Lower leg skin (tissue), 4 donors: ENCODE data around the gene C7. TPM values are rescaled to one million over a fixed set of nuclear protein-coding genes. Genes with fewer than 3 reads are reported as not detected.

Experiments used
- DNase-seq, 2 donors: peaks; one replicate each; pipeline ENCODE4 v3.0.0-alpha.2; 2019; ENCODE audit warnings: low spot score in 2 of 2
- H3K4me3 ChIP-seq: fragments of 200-600 bp; sonication (generic); 2 replicates; pipeline ENCODE4 v1.5.1; 2017; ENCODE audit warnings: mild to moderate bottlenecking, low read depth; ENCODE audit not compliant: poor library complexity, severe bottlenecking
- POLR2A ChIP-seq, 2 donors: fragments of 450-650 bp; IDR thresholded peaks; one replicate each; pipeline ENCODE4 v1.6.1; 2016 to 2017; ENCODE audit warnings: antibody characterized with exemption in 2 of 2, mild to moderate bottlenecking in 1 of 2, moderate library complexity in 1 of 2
- WGBS, 2 donors: methylation state at CpG; one replicate each; pipeline ENCODE4 v1.1.5; 2018; 5-methylcytosine and 5-hydroxymethylcytosine counted together
- intact Hi-C: fragments of 100-400 bp; cut with DNase I; formaldehyde crosslinking; loops from one replicate; pipeline ENCODE4 v1.15.0; 2023; ENCODE audit warnings: low total_unique reads
- total RNA-seq, 4 donors: library from RNA; depleted of rRNA; stranded (reverse); fragments of >200 nt; gene quantifications; one replicate each; pipeline ENCODE4 v1.1.0, GENCODE V29; 2016
- TF ChIP-seq, protein P1 (sequence below), 3 donors: fragments of 450-650 bp; IDR thresholded peaks; one replicate each; pipeline ENCODE4 v1.5.1; 2016; ENCODE audit warnings: antibody characterized with exemption in 3 of 3, mild to moderate bottlenecking in 3 of 3, moderate library complexity in 2 of 3

The C7 gene
- total RNA-seq, 4 donors from 2014 or later, result 7.8 to 47.7 (median 15.2) TPM

DNA sequence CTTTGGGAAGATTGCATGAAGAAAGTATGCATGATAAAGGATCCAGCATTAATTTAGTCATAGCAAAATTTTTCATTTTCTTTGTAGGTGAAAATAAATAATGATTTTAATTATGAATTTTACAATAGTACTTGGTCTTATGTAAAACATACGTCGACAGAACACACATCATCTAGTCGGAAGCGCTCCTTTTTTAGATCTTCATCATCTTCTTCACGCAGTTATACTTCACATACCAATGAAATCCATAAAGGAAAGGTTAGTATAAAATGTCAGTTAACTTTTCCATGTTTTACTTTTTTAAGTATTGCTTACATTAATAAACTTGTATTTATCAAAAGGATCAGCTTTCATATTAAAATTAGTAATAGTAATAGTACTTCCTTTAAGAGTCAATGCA lies 35.8 kb downstream of the C7 start:
- no peak for TF ChIP-seq POLR2A (IDR thresholded peaks at IDR 0.05)
- TF ChIP-seq, protein P1, sequence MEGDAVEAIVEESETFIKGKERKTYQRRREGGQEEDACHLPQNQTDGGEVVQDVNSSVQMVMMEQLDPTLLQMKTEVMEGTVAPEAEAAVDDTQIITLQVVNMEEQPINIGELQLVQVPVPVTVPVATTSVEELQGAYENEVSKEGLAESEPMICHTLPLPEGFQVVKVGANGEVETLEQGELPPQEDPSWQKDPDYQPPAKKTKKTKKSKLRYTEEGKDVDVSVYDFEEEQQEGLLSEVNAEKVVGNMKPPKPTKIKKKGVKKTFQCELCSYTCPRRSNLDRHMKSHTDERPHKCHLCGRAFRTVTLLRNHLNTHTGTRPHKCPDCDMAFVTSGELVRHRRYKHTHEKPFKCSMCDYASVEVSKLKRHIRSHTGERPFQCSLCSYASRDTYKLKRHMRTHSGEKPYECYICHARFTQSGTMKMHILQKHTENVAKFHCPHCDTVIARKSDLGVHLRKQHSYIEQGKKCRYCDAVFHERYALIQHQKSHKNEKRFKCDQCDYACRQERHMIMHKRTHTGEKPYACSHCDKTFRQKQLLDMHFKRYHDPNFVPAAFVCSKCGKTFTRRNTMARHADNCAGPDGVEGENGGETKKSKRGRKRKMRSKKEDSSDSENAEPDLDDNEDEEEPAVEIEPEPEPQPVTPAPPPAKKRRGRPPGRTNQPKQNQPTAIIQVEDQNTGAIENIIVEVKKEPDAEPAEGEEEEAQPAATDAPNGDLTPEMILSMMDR (IDR thresholded peaks at IDR 0.05), result no peak
- H3K4me3 ChIP-seq, result no peak overlapping the region
- intact Hi-C loops, result no loop called here
- no peak for DNase-seq
- WGBS, 2 donors, result 94 to 97% methylated on average over 5 of the region's 5 CpGs

DNA sequence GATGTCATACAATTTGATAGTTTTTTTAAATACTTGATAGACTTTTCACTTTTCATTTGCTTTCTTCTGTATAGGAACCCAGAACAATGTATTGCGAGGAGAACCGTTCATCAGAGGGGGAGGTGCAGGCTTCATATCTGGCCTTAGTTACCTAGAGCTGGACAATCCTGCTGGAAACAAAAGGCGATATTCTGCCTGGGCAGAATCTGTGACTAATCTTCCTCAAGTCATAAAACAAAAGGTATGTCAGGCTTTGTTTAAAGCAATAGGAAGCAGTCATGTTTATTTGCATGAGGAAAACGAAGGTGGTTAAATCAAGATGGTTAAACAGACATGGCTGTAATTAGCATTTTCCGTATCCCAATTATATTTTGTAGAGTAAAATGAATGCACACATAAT lies 46.0 kb downstream of the C7 start:
- no peak for TF ChIP-seq POLR2A (IDR thresholded peaks at IDR 0.05)
- TF ChIP-seq, protein P1 (IDR thresholded peaks at IDR 0.05), result no peak
- no peak for DNase-seq
- intact Hi-C loops, result no loop called here
- 65 to 72% methylated on average over 5 of the region's 5 CpGs for WGBS, 2 donors
- H3K4me3 ChIP-seq, result no peak overlapping the region

DNA sequence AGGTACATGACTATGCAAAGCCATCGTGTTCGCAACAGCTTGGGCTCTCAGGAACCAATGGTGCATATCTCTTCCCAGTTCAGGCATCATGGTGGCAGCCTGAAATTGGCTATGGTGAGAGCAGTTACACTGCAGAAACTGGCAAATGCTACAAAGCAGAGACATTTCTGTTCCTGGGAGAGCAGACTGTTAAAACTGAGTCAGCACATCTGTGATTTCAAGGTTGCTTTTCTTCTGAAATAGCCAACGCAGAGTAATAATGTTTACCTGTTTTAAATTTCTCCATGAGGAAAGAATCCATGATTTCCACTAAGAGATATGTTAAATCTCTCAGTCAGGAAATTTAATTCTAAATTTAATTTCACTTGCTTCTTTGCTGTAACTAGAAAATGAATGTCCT lies 47.8 kb downstream of the C7 start:
- WGBS, 2 donors, result 86 to 92% methylated on average over 3 of the region's 3 CpGs
- intact Hi-C loops, result no loop called here
- no peak for TF ChIP-seq POLR2A (IDR thresholded peaks at IDR 0.05)
- TF ChIP-seq, protein P1 (IDR thresholded peaks at IDR 0.05), result no peak
- DNase-seq, result no peak
- no peak overlapping the region for H3K4me3 ChIP-seq

DNA sequence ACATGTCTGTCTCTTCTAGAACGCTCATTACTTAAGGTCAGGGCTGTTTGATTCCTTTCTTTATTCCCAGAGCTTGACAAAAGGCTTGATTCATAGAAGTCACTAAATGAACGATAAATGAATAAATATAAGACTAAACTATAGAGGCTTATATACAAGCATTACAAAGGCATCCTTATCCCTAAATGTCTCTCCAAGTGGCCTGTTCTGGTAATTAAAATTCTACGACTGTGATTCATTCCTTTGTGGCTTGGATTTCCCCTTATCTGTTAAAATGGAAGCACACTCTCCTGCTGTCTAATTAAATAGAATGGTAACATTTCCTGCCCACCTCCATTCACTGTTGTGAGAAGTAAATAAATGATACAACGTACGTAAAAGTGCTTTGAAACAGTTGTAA lies 49.5 kb downstream of the C7 start:
- no peak overlapping the region for H3K4me3 ChIP-seq
- intact Hi-C loops, result no loop called here
- TF ChIP-seq POLR2A (IDR thresholded peaks at IDR 0.05), result no peak
- TF ChIP-seq, protein P1 (IDR thresholded peaks at IDR 0.05), result no peak
- DNase-seq, result no peak
- WGBS, 2 donors, result 88 to 89% methylated on average over 5 of the region's 5 CpGs

DNA sequence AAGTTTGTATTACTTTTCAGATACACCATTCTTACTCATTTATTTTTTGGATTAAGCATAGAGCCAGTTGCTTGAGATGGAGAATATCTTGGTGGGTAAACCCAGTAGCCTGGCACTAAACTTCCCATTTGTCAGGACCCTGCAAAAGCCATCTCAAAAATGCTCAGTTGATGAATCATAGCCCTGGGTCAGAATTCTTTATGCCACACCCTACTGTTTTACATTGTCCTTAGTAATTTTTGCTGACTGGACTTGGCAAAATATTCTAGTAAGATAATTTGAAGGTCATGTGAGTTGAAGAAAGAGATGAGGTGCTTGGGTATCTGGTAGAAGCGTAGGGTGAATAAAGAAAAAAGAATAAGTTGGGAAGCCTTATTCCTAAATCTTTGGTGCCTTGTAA lies 50.7 kb downstream of the C7 start:
- no peak for TF ChIP-seq POLR2A (IDR thresholded peaks at IDR 0.05)
- TF ChIP-seq, protein P1 (IDR thresholded peaks at IDR 0.05), result no peak
- DNase-seq, result no peak
- no peak overlapping the region for H3K4me3 ChIP-seq
- WGBS, 2 donors, result 84 to 86% methylated on average over 1 of the region's 1 CpG
- intact Hi-C loops, result no loop called here

DNA sequence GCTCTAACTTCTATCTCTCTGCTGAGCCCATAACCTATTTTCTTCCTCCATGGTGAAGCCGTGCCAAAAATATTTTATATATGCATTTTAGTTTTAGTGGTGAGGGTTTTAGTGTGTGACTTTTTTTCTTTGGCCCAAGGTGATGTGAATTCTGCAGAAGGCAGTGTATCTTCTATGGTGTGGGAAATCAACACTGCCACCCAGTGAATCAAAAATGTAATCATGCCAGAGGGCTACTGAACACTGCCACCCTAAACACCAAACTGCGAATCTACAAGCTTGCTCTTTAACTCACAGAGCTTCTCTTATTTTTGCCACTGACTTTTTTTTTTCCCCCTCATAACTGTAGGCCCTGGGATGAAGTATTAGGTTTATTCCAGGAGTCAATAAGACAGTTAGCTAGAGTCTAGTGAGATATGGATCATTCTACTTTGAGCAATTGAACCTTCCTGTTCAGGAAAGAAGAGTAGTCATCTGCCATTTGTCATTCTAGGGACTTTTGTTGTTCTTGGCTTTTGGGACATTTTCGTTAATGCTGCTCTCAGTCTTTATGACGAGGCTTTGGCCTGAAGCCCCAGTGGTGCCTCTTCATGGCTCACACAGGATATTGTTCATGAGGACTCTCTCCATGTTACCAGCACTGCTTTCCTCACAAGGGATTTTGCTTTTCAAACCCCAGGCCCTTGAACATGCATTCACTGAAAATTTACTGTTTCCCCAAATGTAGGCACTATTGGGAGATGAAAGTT lies 53.1 kb downstream of the C7 start:
- DNase-seq, result no peak
- H3K4me3 ChIP-seq, result no peak overlapping the region
- intact Hi-C loops, result no loop called here
- WGBS, 2 donors, result 82 to 84% methylated on average over 4 of the region's 4 CpGs
- no peak for TF ChIP-seq POLR2A (IDR thresholded peaks at IDR 0.05)
- TF ChIP-seq, protein P1 (IDR thresholded peaks at IDR 0.05), result no peak
